ENCODE measurements around the gene RICTOR.
"Not testable (repeated sequence)": the region's sequence is repeated elsewhere in the genome, so short reads cannot be mapped to it uniquely, and the experiment has no call there.

Gene RICTOR

GRCh38 chr5:38996123-38996522 is 78.1 kb downstream of the RICTOR start:
- no peak for TF ChIP-seq CTCF (IDR thresholded peaks at IDR 0.05; ENCODE audit: low read depth, low read length)
- H3K4me3 ChIP-seq (ENCODE audit: low read depth, low read length) = no peak overlapping the region

- no peak overlapping the region for H3K4me3 ChIP-seq (ENCODE audit: low read depth, low read length)
- TF ChIP-seq CTCF (IDR thresholded peaks at IDR 0.05; ENCODE audit: low read depth, low read length) = no peak
Observed at GRCh38 chr5:38994324-38994927, 79.8 kb downstream of the RICTOR start.

DNA sequence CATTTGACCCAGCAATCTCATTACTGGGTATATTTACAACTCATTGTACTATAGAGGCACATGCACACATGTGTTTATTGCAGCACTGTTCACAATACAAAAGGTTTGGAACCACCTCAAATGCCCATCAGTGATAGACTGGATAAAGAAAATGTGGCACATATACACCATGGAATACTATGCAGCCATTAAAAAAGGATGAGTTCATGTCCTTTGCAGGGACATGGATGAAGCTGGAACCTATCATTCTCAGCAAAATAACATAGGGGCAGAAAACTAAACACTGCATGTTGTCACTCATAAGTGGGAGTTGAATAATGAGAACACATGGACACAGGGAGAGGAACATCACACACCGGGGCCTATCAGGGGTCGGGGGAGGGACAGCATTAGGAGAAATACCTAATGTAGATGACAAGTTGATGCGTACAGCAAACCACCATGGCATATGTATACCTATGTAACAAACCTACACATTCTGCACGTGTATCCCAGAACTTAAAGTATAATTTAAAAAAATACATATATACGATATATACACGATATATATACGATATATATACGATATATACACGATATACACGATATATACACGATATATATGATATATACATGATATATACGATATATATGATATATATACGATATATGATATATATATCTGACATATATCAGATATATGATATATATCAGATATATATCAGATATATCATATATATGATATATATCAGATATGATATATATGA is 84.1 kb downstream of the RICTOR start:
- not testable (repeated sequence) for H3K4me3 ChIP-seq (ENCODE audit: low read depth, low read length)

GRCh38 chr5:38985909-38986452 is 88.2 kb downstream of the RICTOR start:
- TF ChIP-seq CTCF (IDR thresholded peaks at IDR 0.05; ENCODE audit: low read depth, low read length) = no peak
- no peak overlapping the region for H3K4me3 ChIP-seq (ENCODE audit: low read depth, low read length)

GRCh38 chr5:38979535-38979934 is 94.7 kb downstream of the RICTOR start:
- TF ChIP-seq CTCF (IDR thresholded peaks at IDR 0.05; ENCODE audit: low read depth, low read length) = no peak
- H3K4me3 ChIP-seq (ENCODE audit: low read depth, low read length) = no peak overlapping the region

DNA sequence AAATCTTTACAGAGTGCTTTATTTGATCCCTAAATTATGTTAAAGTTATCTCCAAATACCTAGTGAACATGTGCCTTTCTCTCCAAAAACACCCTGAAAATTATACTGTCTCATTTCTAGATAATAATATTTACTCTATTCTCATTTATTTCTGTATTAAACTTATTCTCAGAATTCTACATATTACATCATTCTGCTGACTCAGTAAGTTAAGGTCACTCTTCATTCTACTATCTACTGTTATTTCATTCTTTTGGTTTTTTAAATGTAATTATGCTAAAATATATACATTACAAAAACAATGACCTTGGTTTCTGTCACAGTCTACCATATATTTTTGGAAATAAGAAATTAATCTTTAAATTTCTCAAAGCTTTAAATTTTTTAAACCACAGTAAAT is 96.2 kb downstream of the RICTOR start:
- no peak overlapping the region for H3K4me3 ChIP-seq (ENCODE audit: low read depth, low read length)
- no peak for TF ChIP-seq CTCF (IDR thresholded peaks at IDR 0.05; ENCODE audit: low read depth, low read length)

DNA sequence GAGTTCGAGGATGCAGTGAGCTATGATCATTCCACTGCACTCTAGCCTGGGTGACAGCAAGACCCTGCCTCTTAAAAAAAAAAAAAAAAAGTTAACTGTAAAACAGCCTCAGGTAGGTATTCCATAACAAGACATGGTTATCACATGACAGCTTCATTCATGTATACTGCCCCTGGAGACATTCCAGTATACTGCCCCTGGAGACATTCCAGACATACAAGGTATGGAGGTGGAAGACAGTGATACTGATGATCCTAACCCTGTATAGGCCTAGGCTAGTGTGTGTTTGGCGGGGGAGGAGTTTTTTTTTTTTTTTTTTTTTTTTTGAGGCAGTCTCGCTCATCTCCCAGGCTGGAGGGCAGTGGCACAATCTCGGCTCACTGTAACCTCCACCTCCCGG is 105.5 kb downstream of the RICTOR start:
- TF ChIP-seq CTCF (IDR thresholded peaks at IDR 0.05; ENCODE audit: low read depth, low read length) = no peak
- H3K4me3 ChIP-seq (ENCODE audit: low read depth, low read length) = no peak overlapping the region
